Lung (tissue), 12 donors: ENCODE results near the gene CYP2J2. TPM values are rescaled to one million over a fixed set of nuclear protein-coding genes. Genes with fewer than 3 reads are reported as not detected.

Source experiments
- ATAC-seq: fragments of 200-7000 bp; cut with Tn5 transposase; one replicate; pipeline ENCODE4 v1.9.1; 2020; ENCODE audit warnings: moderate number of reproducible peaks; ENCODE audit not compliant: insufficient read depth, low FRiP score
- DNase-seq, 3 donors: peaks; one replicate each; pipeline ENCODE4 v3.0.0-alpha.2; 2013 to 2017
- H3K27ac ChIP-seq, 2 donors: one replicate each; pipeline ENCODE4 v1.5.1; 2013; ENCODE audit warnings: mild to moderate bottlenecking in 2 of 2, moderate library complexity in 2 of 2, control low read depth in 1 of 2, inconsistent platforms in 1 of 2, low read depth in 1 of 2, low read length in 1 of 2
- H3K27me3 ChIP-seq, 3 donors: one replicate each; pipeline ENCODE4 v1.5.1; 2013; ENCODE audit warnings: low read length in 2 of 3; ENCODE audit not compliant: control insufficient read depth in 3 of 3, insufficient read depth in 3 of 3
- H3K36me3 ChIP-seq, 4 donors: one replicate each; pipeline ENCODE4 v1.5.1; 2013; ENCODE audit warnings: low read length in 4 of 4, mild to moderate bottlenecking in 1 of 4, moderate library complexity in 1 of 4; ENCODE audit not compliant: control insufficient read depth in 4 of 4, insufficient read depth in 4 of 4
- H3K4me1 ChIP-seq, 5 donors: one replicate each; pipeline ENCODE4 v1.5.1; 2013; ENCODE audit warnings: low read length in 5 of 5, mild to moderate bottlenecking in 2 of 5, moderate library complexity in 1 of 5; ENCODE audit not compliant: control insufficient read depth in 5 of 5, insufficient read depth in 5 of 5
- H3K4me3 ChIP-seq: one replicate; pipeline ENCODE4 v1.5.1; 2013; ENCODE audit warnings: mild to moderate bottlenecking, control low read depth, moderate library complexity
- H3K9ac ChIP-seq, 2 donors: one replicate each; pipeline ENCODE4 v1.5.1; 2013; ENCODE audit warnings: low read length in 2 of 2, control low read depth in 1 of 2; ENCODE audit not compliant: insufficient read depth in 1 of 2
- H3K9me3 ChIP-seq, 4 donors: one replicate each; pipeline ENCODE4 v1.5.1; 2013; ENCODE audit warnings: low read length in 3 of 4, mild to moderate bottlenecking in 1 of 4, moderate library complexity in 1 of 4; ENCODE audit not compliant: control insufficient read depth in 4 of 4, insufficient read depth in 3 of 4
- WGBS, 2 donors: extraction: QIAGEN DNeasy Blood & Tissue Kit; methylation state at CpG; one replicate each; pipeline ENCODE4 v1.1.7; 2013; 5-methylcytosine and 5-hydroxymethylcytosine counted together
- polyA plus RNA-seq, 2 donors: library from polyadenylated mRNA; stranded (reverse); fragments of 200-250 nt; gene quantifications; one replicate each; pipeline ENCODE4 v1.2.1, GENCODE V29; 2013
- total RNA-seq, 2 donors: library from RNA; depleted of rRNA in 1 of 2; stranded (reverse); fragments of >200 nt in 1 of 2; gene quantifications; one replicate each; pipeline ENCODE4 v1.2.1, GENCODE V29; 2014 to 2021
- TF ChIP-seq, protein P1 (sequence below): IDR thresholded peaks from 2 replicates; pipeline ENCODE4 v1.5.1; 2012; ENCODE audit warnings: mild to moderate bottlenecking; ENCODE audit errors: control extremely low read depth, extremely low read depth
- donor health status: control.
- donor health status: control.
- donor health status: Bipolar disorder and iron deficiency.
- donor health status: healthy.
- donor health status: DM: yes; HTN: yes; CAD: no.

The CYP2J2 gene
- total and polyA plus RNA-seq, 4 donors, result 2.4 to 5.0 (median 3.3) TPM

GRCh38 chr1:59877108-59877682 is 49.4 kb downstream of the CYP2J2 start:
- Histone ChIP-seq H3K4me3 (no peak overlapping the region), H3K4me1 (no peaks in the 10 kb centered on the region), H3K27ac (no peak overlapping the region), H3K27me3 (no peaks in the 10 kb centered on the region), H3K9ac (no peak overlapping the region), H3K36me3 (no peaks in the 10 kb centered on the region), H3K9me3 (peaks cover 0 to 5% (median 0%) of the 10 kb centered on the region in 4 donors)
- DNase-seq (no peak), ATAC-seq (no peak)
- TF ChIP-seq, protein P1, sequence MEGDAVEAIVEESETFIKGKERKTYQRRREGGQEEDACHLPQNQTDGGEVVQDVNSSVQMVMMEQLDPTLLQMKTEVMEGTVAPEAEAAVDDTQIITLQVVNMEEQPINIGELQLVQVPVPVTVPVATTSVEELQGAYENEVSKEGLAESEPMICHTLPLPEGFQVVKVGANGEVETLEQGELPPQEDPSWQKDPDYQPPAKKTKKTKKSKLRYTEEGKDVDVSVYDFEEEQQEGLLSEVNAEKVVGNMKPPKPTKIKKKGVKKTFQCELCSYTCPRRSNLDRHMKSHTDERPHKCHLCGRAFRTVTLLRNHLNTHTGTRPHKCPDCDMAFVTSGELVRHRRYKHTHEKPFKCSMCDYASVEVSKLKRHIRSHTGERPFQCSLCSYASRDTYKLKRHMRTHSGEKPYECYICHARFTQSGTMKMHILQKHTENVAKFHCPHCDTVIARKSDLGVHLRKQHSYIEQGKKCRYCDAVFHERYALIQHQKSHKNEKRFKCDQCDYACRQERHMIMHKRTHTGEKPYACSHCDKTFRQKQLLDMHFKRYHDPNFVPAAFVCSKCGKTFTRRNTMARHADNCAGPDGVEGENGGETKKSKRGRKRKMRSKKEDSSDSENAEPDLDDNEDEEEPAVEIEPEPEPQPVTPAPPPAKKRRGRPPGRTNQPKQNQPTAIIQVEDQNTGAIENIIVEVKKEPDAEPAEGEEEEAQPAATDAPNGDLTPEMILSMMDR, result no peak
- 91 to 97% methylated on average over 2 of the region's 2 CpGs for WGBS, 2 donors

- H3K36me3 ChIP-seq, result no peaks in the 10 kb centered on the region
- no peaks in the 10 kb centered on the region for H3K4me1 ChIP-seq
- ATAC-seq, result no peak
- no peak overlapping the region for H3K27ac ChIP-seq
- no peak overlapping the region for H3K4me3 ChIP-seq
- TF ChIP-seq, protein P1, result no peak
- no peaks in the 10 kb centered on the region for H3K27me3 ChIP-seq
- H3K9ac ChIP-seq, result no peak overlapping the region
- DNase-seq, result no peak
- H3K9me3 ChIP-seq, result peaks cover 0 to under 1% (median 0%) of the 10 kb centered on the region in 4 donors
These were observed 54.8 kb downstream of the CYP2J2 start for GRCh38 chr1:59871746-59872145.

- ATAC-seq, result no peak
- TF ChIP-seq, protein P1, result no peak
- Histone ChIP-seq H3K9ac (no peak overlapping the region), H3K4me3 (no peak overlapping the region), H3K4me1 (no peaks in the 10 kb centered on the region), H3K27ac (no peak overlapping the region), H3K27me3 (no peaks in the 10 kb centered on the region), H3K36me3 (peaks cover 0 to 2% (median 0%) of the 10 kb centered on the region in 4 donors), H3K9me3 (no peaks in the 10 kb centered on the region)
- 95 to 97% methylated on average over 2 of the region's 2 CpGs for WGBS, 2 donors
- no peak for DNase-seq
These were observed 60.1 kb downstream of the CYP2J2 start for GRCh38 chr1:59866462-59866861.
